HG02870 (cell line): Measurements from ENCODE around the gene SHROOM3.

Experiments used
- ATAC-seq: cut with Tn5 transposase; IDR thresholded peaks from one replicate; pipeline ENCODE4 v1.9.1; 2021; ENCODE audit warnings: mild to moderate bottlenecking, moderate library complexity; ENCODE audit not compliant: unreplicated experiment

SHROOM3 gene

GRCh38 chr4:76800902-76801301 lies 365.9 kb downstream of the SHROOM3 start:
- ATAC-seq, result peak; percentile 89

DNA sequence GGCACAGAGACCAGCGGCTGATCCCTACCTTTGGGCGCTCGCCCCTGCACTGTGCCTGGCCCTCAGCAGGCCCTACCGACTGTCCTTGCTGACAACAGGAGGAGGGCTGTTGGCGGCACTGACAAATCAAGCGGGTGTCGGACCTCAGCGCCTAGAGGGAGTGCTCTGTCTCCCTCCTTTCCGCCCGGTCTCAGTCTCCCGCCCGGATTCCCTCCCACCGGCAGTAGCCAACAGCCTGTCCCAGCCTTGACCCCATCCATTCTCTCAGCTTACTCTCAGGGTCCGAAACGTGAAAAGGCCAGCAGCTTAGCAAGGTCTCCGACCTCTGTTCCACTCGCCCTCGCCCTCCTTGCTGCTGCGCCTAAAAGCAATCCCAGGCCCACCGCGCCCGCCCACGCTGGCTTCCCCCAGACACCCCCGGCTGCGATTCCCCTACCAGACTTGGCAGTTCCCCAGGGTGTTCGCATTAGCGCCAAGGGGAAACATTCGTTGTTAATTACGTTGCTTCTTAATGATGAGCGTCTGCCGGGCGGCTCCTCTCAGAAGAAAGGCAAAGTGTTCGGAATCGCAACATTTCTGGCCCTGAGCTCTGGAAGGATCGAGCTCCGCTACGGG lies 366.7 kb downstream of the SHROOM3 start:
- no peak for ATAC-seq

DNA sequence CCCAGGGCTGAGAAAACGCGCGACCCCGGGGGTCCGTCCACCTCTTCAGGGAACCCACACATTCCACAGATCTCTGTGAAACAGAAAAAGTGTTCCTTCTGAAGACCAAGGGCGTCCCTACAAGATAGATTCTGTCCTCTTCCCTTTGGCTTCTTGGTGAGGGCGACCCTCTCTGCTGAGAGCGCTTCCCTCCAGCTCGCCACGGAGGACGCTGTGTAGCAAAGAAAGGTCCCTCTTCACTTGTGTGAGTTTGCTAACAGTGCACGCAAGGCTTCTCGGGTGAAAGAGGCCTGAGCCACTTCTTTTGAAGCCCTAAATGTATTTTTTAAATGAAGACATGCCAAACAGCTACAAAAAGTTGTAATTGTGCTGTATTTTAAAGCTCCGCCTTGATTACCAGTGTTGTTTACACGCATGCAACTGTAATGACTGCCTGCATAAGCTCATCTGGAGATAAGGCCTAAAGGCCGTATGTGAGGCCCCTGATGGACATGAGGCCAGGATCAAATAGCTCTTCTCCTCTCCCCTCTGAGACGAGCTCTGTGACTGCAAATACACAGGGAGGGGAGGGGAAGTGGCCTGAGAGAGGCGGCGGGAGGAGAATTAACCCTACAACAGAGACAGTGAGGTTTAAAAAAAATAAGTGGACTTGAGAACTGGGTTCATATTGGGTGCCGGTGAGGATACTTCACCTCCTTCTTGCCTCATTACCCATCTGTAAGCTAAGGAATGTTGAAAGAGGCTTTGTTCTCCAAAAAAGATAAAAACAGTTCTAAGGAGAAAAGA lies 367.4 kb downstream of the SHROOM3 start:
- ATAC-seq, result no peak

DNA sequence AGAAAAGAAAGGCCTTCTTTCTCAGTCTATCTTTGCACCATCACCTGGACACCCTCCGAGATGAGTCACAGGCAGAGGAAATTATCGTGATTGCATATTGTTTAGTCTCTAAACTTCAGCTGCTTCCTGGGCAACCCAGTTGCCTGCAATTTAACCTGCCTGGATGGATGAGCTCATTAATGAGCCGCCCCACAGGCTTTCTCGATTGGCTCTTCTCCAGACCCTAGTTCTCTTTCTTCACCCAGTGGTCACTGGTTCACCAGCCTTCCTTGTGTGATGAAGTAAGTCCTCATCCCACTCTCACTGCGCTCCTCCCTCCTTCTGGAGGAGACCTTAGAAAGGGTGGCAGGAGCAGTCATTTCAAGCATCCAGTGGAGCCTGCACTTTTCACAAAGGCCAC lies 368.5 kb downstream of the SHROOM3 start:
- ATAC-seq, result no peak

- no peak for ATAC-seq
These were observed 369.1 kb downstream of the SHROOM3 start for GRCh38 chr4:76804096-76804495.

DNA sequence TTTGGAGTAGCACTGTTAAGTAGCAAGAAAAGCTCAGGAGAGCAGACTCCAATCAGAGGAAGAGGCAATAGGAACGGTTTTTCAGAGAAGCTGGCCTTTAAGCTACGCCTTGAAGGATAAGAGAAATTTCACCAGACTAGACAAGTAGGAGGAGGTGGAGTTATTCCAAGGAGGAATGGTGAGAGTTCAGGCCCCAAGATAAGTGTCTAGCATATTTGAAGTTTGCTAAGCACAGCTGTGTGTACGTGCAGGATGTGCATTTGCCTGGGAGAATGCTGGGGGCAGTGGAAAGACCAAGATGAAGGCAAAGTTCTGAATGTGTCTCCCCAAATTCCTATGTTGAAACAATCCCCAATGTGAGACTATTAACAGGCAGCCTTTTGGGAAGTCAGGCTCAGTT lies 371.3 kb downstream of the SHROOM3 start:
- no peak for ATAC-seq

DNA sequence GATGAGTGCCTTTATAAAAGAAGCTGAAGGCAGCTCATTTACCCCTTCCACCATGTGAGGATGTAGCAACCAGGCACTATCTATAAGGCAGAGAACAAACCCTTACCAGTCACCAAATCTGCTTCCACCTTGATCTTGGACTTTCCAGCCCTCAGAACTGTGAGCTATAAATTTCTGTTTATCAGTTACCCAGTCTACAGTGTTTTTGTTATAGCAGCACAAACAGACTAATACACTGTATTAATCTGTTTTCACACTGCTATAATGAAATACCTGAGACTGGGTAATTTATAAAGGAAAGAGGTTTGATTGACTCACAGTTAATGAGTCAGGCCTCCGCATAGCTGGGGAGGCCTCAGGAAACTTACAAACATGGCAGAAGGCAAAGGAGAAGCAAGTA lies 371.7 kb downstream of the SHROOM3 start:
- ATAC-seq, result no peak

DNA sequence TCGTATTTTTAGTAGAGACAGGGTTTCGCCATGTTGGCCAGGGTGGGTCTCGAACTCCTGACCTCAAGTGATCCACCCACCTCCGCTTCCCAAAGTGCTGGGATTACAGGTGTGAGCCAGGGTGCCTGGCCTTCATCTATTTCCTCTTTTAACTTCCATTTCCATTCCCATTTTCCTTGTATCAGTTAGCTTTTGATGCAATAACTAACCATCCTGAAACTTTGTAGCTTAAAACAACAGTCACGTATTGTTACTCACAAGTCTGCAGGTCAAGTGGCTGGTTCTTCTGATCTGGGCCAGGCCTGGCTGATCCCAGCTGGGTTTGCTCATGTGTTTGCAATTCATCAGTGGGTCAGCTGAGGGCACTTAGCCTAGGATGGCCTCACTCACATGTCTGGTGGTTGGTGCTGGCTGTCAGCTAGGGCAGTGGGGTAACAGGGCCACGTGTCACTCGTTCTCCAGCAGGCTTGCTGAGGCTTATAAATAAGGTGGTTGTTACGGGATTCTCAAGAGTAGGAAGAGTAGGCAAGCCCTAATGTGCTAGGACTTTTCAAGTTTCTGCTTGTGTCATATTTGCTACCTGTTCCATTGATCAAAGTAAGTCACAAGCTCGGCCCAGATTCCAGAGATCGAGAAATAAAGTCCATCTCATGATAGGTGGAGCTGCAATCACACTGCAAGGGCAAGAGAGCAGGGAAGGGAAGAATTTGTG lies 374.7 kb downstream of the SHROOM3 start:
- ATAC-seq, result no peak

DNA sequence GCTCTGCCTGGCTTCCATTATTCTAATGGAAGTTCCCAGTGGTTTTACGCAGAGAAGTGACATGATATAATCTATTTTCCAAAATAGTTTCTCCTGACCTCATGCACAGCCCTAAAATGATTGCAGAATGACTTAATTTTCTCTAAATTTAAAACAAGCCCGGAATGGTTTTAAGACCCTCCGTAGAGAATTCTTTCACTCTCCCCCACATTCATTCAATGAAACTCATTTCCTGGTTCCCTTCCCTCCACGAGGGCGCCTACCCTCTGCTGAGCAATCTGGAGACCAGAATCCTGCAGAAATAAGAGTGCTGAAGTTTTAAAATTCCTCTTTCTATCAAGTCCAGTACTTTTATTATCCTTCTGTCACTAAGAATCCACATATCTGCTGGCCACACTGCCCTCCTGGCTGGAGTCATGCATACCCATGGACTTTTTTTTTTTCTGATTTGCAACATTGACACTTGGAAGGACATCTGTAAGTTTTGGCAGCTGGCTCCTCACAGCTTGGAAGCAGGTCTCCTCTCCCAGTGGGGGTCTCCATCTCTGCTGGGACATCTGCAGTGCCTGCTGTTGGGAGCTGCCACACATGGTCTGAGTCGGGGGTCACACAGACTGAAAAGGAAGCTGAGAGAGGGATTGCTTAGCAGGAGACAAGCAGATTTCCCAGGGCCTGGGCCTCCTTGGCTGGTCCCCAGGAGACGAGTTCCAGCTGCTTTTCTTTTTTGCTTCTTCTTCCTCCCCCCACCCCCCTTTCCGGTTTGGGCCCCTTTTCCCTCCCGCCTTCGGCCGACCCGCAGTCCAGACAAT lies 376.8 kb downstream of the SHROOM3 start:
- ATAC-seq, result no peak

DNA sequence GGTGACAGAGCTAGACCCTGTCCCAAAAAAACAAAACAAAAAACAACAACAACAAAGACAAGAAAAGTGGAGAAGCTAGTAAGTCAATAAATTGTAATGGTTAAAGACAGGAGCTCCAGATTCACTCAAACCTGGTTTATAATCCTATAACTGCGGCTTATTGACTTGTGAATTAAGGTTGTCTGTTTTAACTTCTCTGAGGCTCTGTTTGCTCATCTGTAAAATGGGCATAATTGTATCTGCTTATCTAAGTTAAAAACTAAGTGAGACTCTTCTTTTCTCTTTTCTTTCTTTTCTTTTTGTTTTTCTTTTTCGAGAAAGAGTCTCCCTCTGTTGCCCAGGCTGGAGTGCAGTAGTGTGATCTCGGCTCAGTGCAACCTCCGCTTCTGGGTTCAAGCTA lies 378.0 kb downstream of the SHROOM3 start:
- no peak for ATAC-seq

DNA sequence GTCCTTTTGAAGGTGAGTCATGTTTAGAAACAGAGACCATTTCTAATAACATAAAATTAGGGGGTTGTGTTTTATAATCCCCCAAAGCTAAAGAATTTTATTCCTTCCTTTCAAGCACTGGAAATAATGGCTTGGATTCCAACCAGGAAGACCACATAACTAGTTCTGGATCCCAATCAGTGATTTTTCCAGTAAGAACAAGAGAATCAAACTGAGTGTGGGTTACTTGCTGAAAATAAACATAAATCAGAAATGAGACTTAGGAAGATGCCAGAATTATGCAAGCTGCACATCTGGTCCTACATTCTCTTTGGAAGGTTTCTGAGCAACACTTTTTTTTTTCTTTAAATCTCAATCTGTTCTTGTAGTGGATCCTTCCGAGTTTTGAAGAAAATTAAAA lies 386.6 kb downstream of the SHROOM3 start:
- no peak for ATAC-seq

DNA sequence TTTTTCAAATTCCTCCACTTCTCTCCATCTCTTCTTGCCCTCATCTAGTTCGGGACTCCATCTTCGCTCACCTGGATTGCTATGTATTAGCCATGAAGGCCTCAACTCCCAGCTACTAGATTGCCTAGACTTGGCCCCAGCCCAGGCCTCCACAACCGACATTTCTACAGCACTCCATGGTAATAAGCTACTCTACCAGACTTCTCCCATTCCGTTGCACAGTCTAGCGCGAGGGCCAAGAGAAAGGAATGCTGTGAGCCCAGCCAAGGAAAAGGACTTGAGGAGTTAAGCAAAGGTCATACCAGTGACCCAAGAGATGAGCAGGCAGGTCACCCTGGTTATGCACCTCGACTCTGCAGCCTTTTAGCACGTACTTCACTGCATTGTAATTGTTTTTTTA lies 387.3 kb downstream of the SHROOM3 start:
- ATAC-seq, result no peak

DNA sequence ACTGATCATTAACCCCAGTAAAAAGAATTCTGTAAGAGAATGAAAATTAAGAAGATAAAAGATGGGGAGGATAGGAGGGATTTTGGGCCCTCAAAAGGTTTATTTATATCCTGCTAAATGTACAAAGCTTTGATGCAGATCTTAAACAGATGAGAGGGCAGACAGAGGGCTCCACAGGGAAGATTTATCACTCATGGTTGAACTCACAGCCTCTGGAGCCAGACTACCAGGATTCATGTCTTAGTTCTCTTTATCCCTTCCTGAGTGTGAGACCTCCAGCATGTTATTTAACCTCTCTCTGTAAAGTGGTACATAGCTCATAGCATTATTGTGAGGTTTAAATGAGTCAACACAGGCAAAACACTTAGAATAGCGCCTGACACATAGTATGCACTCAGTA lies 388.5 kb downstream of the SHROOM3 start:
- ATAC-seq, result no peak

- ATAC-seq, result no peak
These were observed 395.6 kb downstream of the SHROOM3 start for GRCh38 chr4:76830612-76830963.

DNA sequence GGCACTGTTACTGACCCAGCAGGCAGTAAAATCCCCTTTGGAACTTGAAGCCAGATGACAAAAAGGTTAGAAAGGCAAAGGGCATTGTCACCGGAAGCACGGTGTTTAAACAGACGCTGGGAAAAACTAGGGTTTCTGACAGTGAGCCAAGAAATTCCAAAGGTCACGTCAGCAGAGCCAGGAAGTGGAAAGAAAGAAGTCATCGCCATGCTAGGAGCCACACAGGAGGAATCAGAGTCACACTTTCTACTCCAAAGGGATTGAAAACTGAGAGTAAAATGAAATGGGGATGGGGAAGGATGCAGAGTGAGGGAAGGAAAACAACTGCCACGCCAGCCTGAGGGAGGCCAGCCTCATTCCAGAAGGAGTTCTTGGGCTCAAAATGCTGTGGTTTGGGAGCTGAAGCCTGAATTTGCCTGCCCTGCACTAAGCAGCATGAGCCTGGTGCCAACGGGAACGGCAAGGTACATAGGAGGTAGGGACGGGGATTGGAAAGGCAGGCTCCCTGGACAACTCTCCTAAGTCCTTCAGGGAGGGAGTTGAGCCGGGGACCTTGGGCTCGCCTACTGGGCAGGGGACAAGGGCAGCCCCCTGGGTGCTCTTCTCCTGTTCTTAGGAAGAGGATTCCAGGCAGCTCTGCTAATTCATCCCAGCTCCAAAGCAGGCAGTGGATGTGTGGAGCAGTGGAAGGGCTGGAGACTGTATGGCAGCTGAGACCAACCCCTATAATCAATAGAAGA lies 396.1 kb downstream of the SHROOM3 start:
- no peak for ATAC-seq

- no peak for ATAC-seq
These were observed 396.8 kb downstream of the SHROOM3 start for GRCh38 chr4:76831711-76832373.
